Gastroesophageal sphincter (tissue), 3 donors: ENCODE results near the gene LTBP3.

Experiments used
- CTCF ChIP-seq, 4 experiments: fragments of 200-600 bp in 2 of 4; fragments of 450-650 bp in 2 of 4; sonication (generic) in 1 of 4; IDR thresholded peaks; one replicate each; pipeline ENCODE4 v1.5.1; 2017 to 2019; ENCODE audit warnings: antibody characterized with exemption in 4 of 4, mild to moderate bottlenecking in 2 of 4, moderate library complexity in 2 of 4
- POLR2A ChIP-seq, 2 donors: fragments of 450-650 bp; IDR thresholded peaks; one replicate each; pipeline ENCODE4 v1.6.1; 2017; ENCODE audit warnings: antibody characterized with exemption in 2 of 2, mild to moderate bottlenecking in 2 of 2, moderate library complexity in 1 of 2
- POLR2AphosphoS5 ChIP-seq: sonication (generic); formaldehyde crosslinking; IDR thresholded peaks from one replicate; pipeline ENCODE4 v1.6.1; 2017; ENCODE audit warnings: antibody characterized with exemption

GRCh38 chr11:65489035-65489705 lies 69.0 kb downstream of the LTBP3 start:
- no peak for TF ChIP-seq POLR2A (IDR thresholded peaks at IDR 0.05)
- peak in 1 of 4 experiments; percentile 13 for TF ChIP-seq CTCF (IDR thresholded peaks at IDR 0.05)
- peak; percentile 47 for TF ChIP-seq POLR2AphosphoS5
